Kidney (tissue), 14 donors: Measurements from ENCODE around the gene ZNF629. TPM values are rescaled to one million over a fixed set of nuclear protein-coding genes. Genes with fewer than 3 reads are reported as not detected.
"Not testable (repeated sequence)": the region's sequence is repeated elsewhere in the genome, so short reads cannot be mapped to it uniquely, and the experiment has no call there.

ENCODE experiments used
- DNase-seq, 5 donors: peaks; one replicate each; pipeline ENCODE4 v3.0.0-alpha.2; 2013 to 2020
- FAIRE-seq: peaks from 2 replicates; lab custom pipeline; 2012; peaks lifted over from hg19 to GRCh38; lab: Jason Lieb, UNC
- H3K27ac ChIP-seq, 2 donors: one replicate each; pipeline ENCODE4 v1.7.0; 2013; ENCODE audit warnings: low read depth in 2 of 2, low read length in 2 of 2, inconsistent platforms in 1 of 2
- H3K27me3 ChIP-seq: one replicate; pipeline ENCODE4 v1.7.1; 2013; ENCODE audit warnings: low read length, inconsistent platforms; ENCODE audit not compliant: control insufficient read depth, insufficient read depth
- H3K36me3 ChIP-seq, 3 donors: one replicate each; pipeline versions ENCODE4 v1.7.0 to v1.7.1; 2013; ENCODE audit warnings: low read length in 3 of 3, control low read depth in 1 of 3, inconsistent platforms in 1 of 3; ENCODE audit not compliant: insufficient read depth in 3 of 3, control insufficient read depth in 2 of 3
- H3K4me1 ChIP-seq, 3 donors: one replicate each; pipeline versions ENCODE4 v1.7.0 to v1.7.1; 2013; ENCODE audit warnings: low read length in 3 of 3, inconsistent platforms in 1 of 3, low read depth in 1 of 3; ENCODE audit not compliant: control insufficient read depth in 2 of 3, insufficient read depth in 2 of 3
- H3K4me3 ChIP-seq, 3 donors: one replicate each; pipeline versions ENCODE4 v1.7.0 to v1.8.1; 2013; ENCODE audit warnings: low read length in 3 of 3, control low read depth in 1 of 3, inconsistent platforms in 1 of 3
- H3K9ac ChIP-seq, 3 donors: one replicate each; pipeline versions ENCODE4 v1.7.0 to v1.7.1; 2013; ENCODE audit warnings: low read length in 3 of 3, control low read depth in 1 of 3, inconsistent platforms in 1 of 3
- H3K9me3 ChIP-seq, 3 donors: one replicate each; pipeline versions ENCODE4 v1.7.0 to v1.7.1; 2013; ENCODE audit warnings: low read length in 3 of 3, control low read depth in 1 of 3, inconsistent platforms in 1 of 3; ENCODE audit not compliant: control insufficient read depth in 2 of 3, insufficient read depth in 1 of 3
- CTCF ChIP-seq: IDR thresholded peaks from 3 replicates; pipeline ENCODE4 v1.5.1; 2012; ENCODE audit warnings: mild to moderate bottlenecking, moderate library complexity, borderline replicate concordance; ENCODE audit not compliant: insufficient read depth; ENCODE audit errors: extremely low read depth
- intact Hi-C: fragments of 100-400 bp; cut with DNase I; formaldehyde crosslinking; loops from one replicate; pipeline ENCODE4 v1.11.1; 2022
- polyA plus RNA-seq: library from polyadenylated mRNA; stranded (reverse); fragments of 350-450 nt; fragmentation: Illumina TruSeq; extraction: RNeasy Lipid Tissue Mini Kit (QIAGEN cat#74804); gene quantifications from one replicate; pipeline ENCODE4 v1.2.3, GENCODE V29; 2014; ENCODE audit warnings: low read depth, low replicate concordance; ENCODE audit not compliant: insufficient read depth
- total RNA-seq: library from RNA; stranded (reverse); fragmentation: NEBNext Ultra II Directional; extraction: Animal tissue kit (Norgen Biotek cat#: 25700); gene quantifications from one replicate; pipeline ENCODE4 v1.2.1, GENCODE V29; 2021
- donor health status: control.
- donor health status: control.
- donor health status: control.
- donor health status: control.
- donor health status: control.
- donor health status: DM: yes; HTN: yes; CAD: no.
- donor health status: Normal renal cell carcinoma (clear cell type).

Gene ZNF629
- total and polyA plus RNA-seq, 2 donors from 2014 or later: 8.1 to 19.8 TPM

GRCh38 chr16:30816769-30817168 is 29.8 kb upstream of the ZNF629 start:
- Histone ChIP-seq H3K36me3 (no peaks in the 10 kb centered on the region), H3K27me3 (no peaks in the 10 kb centered on the region), H3K9me3 (no peaks in the 10 kb centered on the region), H3K27ac (no peak overlapping the region), H3K4me1 (peaks cover 0 to 5% (median 4%) of the 10 kb centered on the region in 3 donors), H3K9ac (no peak overlapping the region), H3K4me3 (no peak overlapping the region)
- intact Hi-C loops: no loop called here
- no peak for FAIRE-seq
- DNase-seq: no peak
- TF ChIP-seq CTCF: no peak

GRCh38 chr16:30813821-30814189 is 26.8 kb upstream of the ZNF629 start:
- FAIRE-seq (no peak), DNase-seq (no peak)
- peak overlapping the region; percentile 22 to 82 (median 26) for H3K4me3 ChIP-seq

GRCh38 chr16:30809675-30810074 is 22.7 kb upstream of the ZNF629 start:
- H3K27ac ChIP-seq, FAIRE-seq, H3K4me3 ChIP-seq, H3K9me3 ChIP-seq, DNase-seq, intact Hi-C loops, H3K9ac ChIP-seq, H3K27me3 ChIP-seq, H3K36me3 ChIP-seq: not testable (repeated sequence)
- H3K4me1 ChIP-seq: peaks cover 0 to 12% (median 5%) of the 10 kb centered on the region in 3 donors

More at GRCh38 chr16:30813821-30814189, 26.8 kb upstream of the ZNF629 start:
- no peaks in the 10 kb centered on the region for H3K9me3 ChIP-seq
- H3K36me3 ChIP-seq: no peaks in the 10 kb centered on the region
- intact Hi-C loops: no loop called here
- no peak for TF ChIP-seq CTCF
- H3K27ac ChIP-seq: peak overlapping the region; percentile 47 to 85
- no peaks in the 10 kb centered on the region for H3K27me3 ChIP-seq
- H3K4me1 ChIP-seq: peaks cover 0 to 5% (median 4%) of the 10 kb centered on the region in 3 donors
- H3K9ac ChIP-seq: peak overlapping the region in 2 of 3 donors; percentile 79 to 91

- intact Hi-C loops, H3K36me3 ChIP-seq, H3K9ac ChIP-seq, H3K27ac ChIP-seq, FAIRE-seq, H3K4me3 ChIP-seq, H3K9me3 ChIP-seq, H3K27me3 ChIP-seq, DNase-seq: not testable (repeated sequence)
- peaks cover 0 to 12% (median 3%) of the 10 kb centered on the region in 3 donors for H3K4me1 ChIP-seq
Observed at GRCh38 chr16:30808890-30809426, 22.0 kb upstream of the ZNF629 start.
